ENCODE results near the gene SVBP.

Gene SVBP

GRCh38 chr1:42779725-42780124, 37.5 kb downstream of the SVBP start:
- POLR2A ChIA-PET = interaction anchor here (0.5 to 1.3 kb wide), 2 partner anchors 13 to 1933 kb away, joined by 3 read pairs; partner anchors contain the start of genes C1orf50 and P3H1
- CTCF ChIA-PET = interaction anchor here (0.8 to 12.6 kb wide), 9 partner anchors 12 to 305 kb away, joined by 3 to 178 read pairs (median 3); partner anchors contain the start of genes C1orf50 and P3H1
- no peak for TF ChIP-seq CTCF (IDR thresholded peaks at IDR 0.05; ENCODE audit: control extremely low read depth, extremely low read depth, low read depth, missing control alignments)

GRCh38 chr1:42777852-42778251, 39.3 kb downstream of the SVBP start:
- peak; percentile 63 for TF ChIP-seq CTCF (IDR thresholded peaks at IDR 0.05; ENCODE audit: control extremely low read depth, extremely low read depth, low read depth, missing control alignments)
- DNase-seq (ENCODE audit: extremely low spot score) = peak; percentile 57
- CTCF ChIA-PET = interaction anchor here (0.6 to 12.6 kb wide), 25 partner anchors 9 to 394 kb away, joined by 3 to 178 read pairs (median 4); partner anchors contain the start of genes C1orf50, CFAP57, EBNA1BP2 and P3H1
- POLR2A ChIA-PET = no interaction called here

More at GRCh38 chr1:42779725-42780124, 37.5 kb downstream of the SVBP start:
- no peak for DNase-seq (ENCODE audit: extremely low spot score)

- no peak for DNase-seq (ENCODE audit: extremely low spot score)
- POLR2A ChIA-PET = no interaction called here
- CTCF ChIA-PET = interaction anchor here (1.3 to 12.6 kb wide), 8 partner anchors 9 to 296 kb away, joined by 3 to 178 read pairs (median 9); partner anchors contain the start of genes C1orf50, ERMAP, P3H1 and SVBP
- no peak for TF ChIP-seq CTCF (IDR thresholded peaks at IDR 0.05; ENCODE audit: control extremely low read depth, extremely low read depth, low read depth, missing control alignments)
Observed at GRCh38 chr1:42776502-42776901, 40.7 kb downstream of the SVBP start.

GRCh38 chr1:42774928-42775526, 42.2 kb downstream of the SVBP start:
- TF ChIP-seq CTCF (IDR thresholded peaks at IDR 0.05; ENCODE audit: control extremely low read depth, extremely low read depth, low read depth, missing control alignments) = no peak
- no peak for DNase-seq (ENCODE audit: extremely low spot score)
- CTCF ChIA-PET = interaction anchor here (0.7 to 12.6 kb wide), 3 partner anchors 9 to 298 kb away, joined by 4 to 178 read pairs (median 4); no protein-coding TSS in a partner anchor
- POLR2A ChIA-PET = interaction anchor here (0.7 to 1.3 kb wide), 3 partner anchors 8 to 178 kb away, joined by 3 to 4 read pairs (median 3); partner anchors contain the start of genes C1orf50, P3H1 and ZNF691

- no peak for DNase-seq (ENCODE audit: extremely low spot score)
- ChIA-PET POLR2A (no interaction called here), CTCF (interaction anchor here (12.6 kb wide), 1 partner anchor 299 kb away, joined by 178 read pairs; no protein-coding TSS in a partner anchor)
- TF ChIP-seq CTCF (IDR thresholded peaks at IDR 0.05; ENCODE audit: control extremely low read depth, extremely low read depth, low read depth, missing control alignments) = no peak
Observed at GRCh38 chr1:42773420-42773819, 43.8 kb downstream of the SVBP start.

- DNase-seq (ENCODE audit: extremely low spot score) = no peak
- ChIA-PET CTCF (interaction anchor here (1.8 to 6.3 kb wide), 3 partner anchors 9 to 304 kb away, joined by 6 to 59 read pairs (median 39); no protein-coding TSS in a partner anchor), POLR2A (no interaction called here)
- no peak for TF ChIP-seq CTCF (IDR thresholded peaks at IDR 0.05; ENCODE audit: control extremely low read depth, extremely low read depth, low read depth, missing control alignments)
Observed at GRCh38 chr1:42769811-42770210, 47.4 kb downstream of the SVBP start.

Data from GM10248 (cell line).